HG03439 (cell line): ENCODE measurements around the gene ACAD11.

Experiments
- ATAC-seq: cut with Tn5 transposase; IDR thresholded peaks from one replicate; pipeline ENCODE4 v1.9.1; 2021; ENCODE audit warnings: mild to moderate bottlenecking, moderate library complexity; ENCODE audit not compliant: unreplicated experiment

The ACAD11 gene

GRCh38 chr3:132659365-132660051 lies at the start of gene ACAD11:
Gene ACAD11 (minus strand): TSS chr3:132659809. CDS start chr3:132659751, 58 bp downstream.
- peak; percentile 60 for ATAC-seq

- ATAC-seq = no peak
Observed at GRCh38 chr3:132703733-132704132, 44.1 kb upstream of the ACAD11 start.

- no peak for ATAC-seq
Observed at GRCh38 chr3:132695422-132695821, 35.8 kb upstream of the ACAD11 start.

- ATAC-seq = no peak
Observed at GRCh38 chr3:132694991-132695390, 35.4 kb upstream of the ACAD11 start.

- no peak for ATAC-seq
Observed at GRCh38 chr3:132690040-132690439, 30.4 kb upstream of the ACAD11 start.

GRCh38 chr3:132682201-132682600 lies 22.6 kb upstream of the ACAD11 start:
- no peak for ATAC-seq

- no peak for ATAC-seq
Observed at GRCh38 chr3:132681421-132681820, 21.8 kb upstream of the ACAD11 start.

GRCh38 chr3:132679911-132680310 lies 20.3 kb upstream of the ACAD11 start:
- ATAC-seq = no peak

GRCh38 chr3:132675408-132675807 lies 15.8 kb upstream of the ACAD11 start:
- ATAC-seq = no peak

- no peak for ATAC-seq
Observed at GRCh38 chr3:132669256-132669777, 9.7 kb upstream of the ACAD11 start.

- no peak for ATAC-seq
Observed at GRCh38 chr3:132665230-132665745, 5.7 kb upstream of the ACAD11 start.

GRCh38 chr3:132662212-132662611 lies 2.6 kb upstream of the ACAD11 start:
- no peak for ATAC-seq

GRCh38 chr3:132661101-132661500 lies 1.5 kb upstream of the ACAD11 start:
- ATAC-seq = no peak

- ATAC-seq = peak; percentile 4
Observed at GRCh38 chr3:132660811-132661070, 1.1 kb upstream of the ACAD11 start.

- ATAC-seq = peak; percentile 75
Observed at GRCh38 chr3:132660052-132660810, 622 bp upstream of the ACAD11 start, which contains the start of gene UBA5. Gene UBA5 (plus strand): TSS chr3:132660329. CDS start chr3:132660538, 209 bp downstream.

GRCh38 chr3:132659000-132659364 lies 627 bp downstream of the ACAD11 start:
- no peak for ATAC-seq

- no peak for ATAC-seq
Observed at GRCh38 chr3:132657869-132658747, 1.5 kb downstream of the ACAD11 start.

GRCh38 chr3:132655471-132655870 lies 4.1 kb downstream of the ACAD11 start:
- no peak for ATAC-seq

- ATAC-seq = no peak
Observed at GRCh38 chr3:132654721-132655120, 4.9 kb downstream of the ACAD11 start.

- ATAC-seq = no peak
Observed at GRCh38 chr3:132654190-132654589, 5.4 kb downstream of the ACAD11 start.

GRCh38 chr3:132652640-132653270 lies 6.9 kb downstream of the ACAD11 start:
- ATAC-seq = no peak
